Sigmoid colon (tissue), 3 donors: ENCODE measurements around the gene VILL.
"Not testable (repeated sequence)": the region's sequence is repeated elsewhere in the genome, so short reads cannot be mapped to it uniquely, and the experiment has no call there.

Experiments
- CTCF ChIP-seq, 4 experiments: fragments of 450-650 bp in 3 of 4; fragments of 200-600 bp in 1 of 4; IDR thresholded peaks; one replicate each; pipeline ENCODE4 v1.5.1; 2016 to 2019; ENCODE audit warnings: antibody characterized with exemption in 4 of 4, mild to moderate bottlenecking in 3 of 4, moderate library complexity in 2 of 4
- POLR2A ChIP-seq, 2 donors: fragments of 450-650 bp; IDR thresholded peaks; one replicate each; pipeline ENCODE4 v1.6.1; 2016; ENCODE audit warnings: antibody characterized with exemption in 2 of 2, mild to moderate bottlenecking in 2 of 2, moderate library complexity in 2 of 2

- TF ChIP-seq POLR2A, CTCF (IDR thresholded peaks at IDR 0.05): not testable (repeated sequence)
Observed at GRCh38 chr3:38053286-38053685, 62.7 kb downstream of the VILL start.
